Glutamatergic neuron (in vitro differentiated cells): ENCODE measurements around the gene NRL. TPM values are rescaled to one million over a fixed set of nuclear protein-coding genes. Genes with fewer than 3 reads are reported as not detected.

Experiments used
- DNase-seq: peaks from one replicate; pipeline ENCODE4 v3.0.0; 2022
- H3K27ac Mint-ChIP-seq: one replicate; pipeline ENCODE4 v1.8.0; 2020; ENCODE audit warnings: mild to moderate bottlenecking, mixed read lengths, inconsistent platforms; ENCODE audit not compliant: unreplicated experiment
- H3K27me3 Mint-ChIP-seq: one replicate; pipeline ENCODE4 v1.8.0; 2020; ENCODE audit warnings: mild to moderate bottlenecking, moderate library complexity, mixed read lengths, inconsistent platforms; ENCODE audit not compliant: unreplicated experiment
- H3K36me3 Mint-ChIP-seq: one replicate; pipeline ENCODE4 v1.8.0; 2020; ENCODE audit warnings: mild to moderate bottlenecking, mixed read lengths, inconsistent platforms; ENCODE audit not compliant: unreplicated experiment
- H3K4me1 Mint-ChIP-seq: one replicate; pipeline ENCODE4 v1.8.0; 2020; ENCODE audit warnings: mild to moderate bottlenecking, low read depth, mixed read lengths, inconsistent platforms; ENCODE audit not compliant: unreplicated experiment
- H3K4me3 Mint-ChIP-seq: one replicate; pipeline ENCODE4 v1.8.0; 2020; ENCODE audit warnings: mild to moderate bottlenecking, mixed read lengths, inconsistent platforms; ENCODE audit not compliant: unreplicated experiment
- H3K9me3 Mint-ChIP-seq: one replicate; pipeline ENCODE4 v1.8.0; 2020; ENCODE audit warnings: mild to moderate bottlenecking, moderate library complexity, mixed read lengths, inconsistent platforms; ENCODE audit not compliant: unreplicated experiment
- CTCF ChIP-seq: fragments of 200-600 bp; sonication (generic); IDR thresholded peaks from one replicate; pipeline ENCODE4 v1.5.0; 2021; ENCODE audit not compliant: partially characterized antibody, unreplicated experiment
- total RNA-seq: library from RNA; stranded (reverse); fragmentation: NEBNext Ultra II Directional; extraction: Animal tissue kit (Norgen Biotek cat#: 25700); gene quantifications from one replicate; pipeline ENCODE4 v1.2.1, GENCODE V29; 2021; ENCODE audit not compliant: unreplicated experiment

NRL gene
- total RNA-seq, 1 donor from 2014 or later = 3.7 TPM

- peaks cover 4% of the 10 kb centered on the region for H3K36me3 Mint-ChIP-seq
- H3K27ac Mint-ChIP-seq = peak overlapping the region; percentile 100
- H3K9me3 Mint-ChIP-seq = peaks cover 34% of the 10 kb centered on the region
- peak overlapping the region; percentile 94 for H3K4me3 Mint-ChIP-seq
- peaks cover 59% of the 10 kb centered on the region for H3K4me1 Mint-ChIP-seq
- DNase-seq = peak; percentile 87
- peaks cover 29% of the 10 kb centered on the region for H3K27me3 Mint-ChIP-seq
- no peak for TF ChIP-seq CTCF
These were observed 33.6 kb downstream of the NRL start for GRCh38 chr14:24080888-24081738.

DNA sequence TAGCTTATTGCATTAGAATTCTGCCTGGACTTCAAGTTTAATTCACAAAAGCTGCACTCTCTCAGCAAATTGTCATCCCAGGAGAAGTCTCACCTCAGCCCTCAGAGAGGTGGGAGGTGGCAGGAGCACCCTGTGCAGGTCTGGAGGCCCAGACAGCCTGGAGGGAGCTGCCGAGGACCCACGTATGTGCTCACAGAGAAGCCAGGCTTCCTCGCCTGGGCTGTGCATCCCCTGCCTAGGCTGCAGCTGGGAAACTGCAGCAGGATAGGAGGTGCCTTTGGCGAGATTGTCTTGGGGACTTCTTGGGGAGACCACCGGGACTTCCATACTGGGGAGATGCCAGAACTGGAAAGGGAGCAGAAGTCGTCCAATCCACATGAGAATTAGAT lies 34.6 kb downstream of the NRL start:
- H3K27ac Mint-ChIP-seq = peak overlapping the region; percentile 100
- H3K4me1 Mint-ChIP-seq = peaks cover 55% of the 10 kb centered on the region
- peak; percentile 50 for DNase-seq
- H3K9me3 Mint-ChIP-seq = peaks cover 34% of the 10 kb centered on the region
- peak overlapping the region; percentile 94 for H3K4me3 Mint-ChIP-seq
- peaks cover 4% of the 10 kb centered on the region for H3K36me3 Mint-ChIP-seq
- TF ChIP-seq CTCF = no peak
- peaks cover 32% of the 10 kb centered on the region for H3K27me3 Mint-ChIP-seq

GRCh38 chr14:24079491-24080141 lies 35.1 kb downstream of the NRL start:
- Mint-ChIP-seq H3K36me3 (no peaks in the 10 kb centered on the region), H3K27me3 (peaks cover 32% of the 10 kb centered on the region), H3K4me3 (peak overlapping the region; percentile 94), H3K4me1 (peaks cover 52% of the 10 kb centered on the region), H3K9me3 (peaks cover 29% of the 10 kb centered on the region), H3K27ac (peak overlapping the region; percentile 100)
- peak; percentile 88 for DNase-seq
- no peak for TF ChIP-seq CTCF

DNA sequence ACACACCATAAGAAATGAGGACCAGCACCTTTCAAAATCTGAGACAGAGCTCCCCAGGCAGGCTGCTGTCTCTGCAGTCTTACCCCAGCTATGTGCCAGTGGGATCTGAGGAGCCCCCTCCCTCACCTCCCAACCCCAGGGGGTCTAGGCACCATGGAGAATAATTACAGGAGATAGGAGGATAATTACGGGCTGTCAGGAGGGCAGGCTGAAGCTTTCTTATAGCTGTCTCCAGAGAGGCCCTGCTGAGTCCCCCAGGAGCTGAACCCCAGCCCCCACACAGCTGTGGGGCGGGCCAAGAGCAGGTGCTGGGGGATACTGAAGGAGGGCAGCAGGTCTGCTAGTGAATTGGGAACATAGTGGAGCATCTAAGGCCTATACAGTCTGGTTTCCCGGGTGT lies 36.6 kb downstream of the NRL start:
- Mint-ChIP-seq H3K4me1 (peaks cover 49% of the 10 kb centered on the region), H3K4me3 (peak overlapping the region; percentile 79), H3K27ac (peak overlapping the region; percentile 99), H3K27me3 (peaks cover 35% of the 10 kb centered on the region), H3K36me3 (no peaks in the 10 kb centered on the region), H3K9me3 (peaks cover 29% of the 10 kb centered on the region)
- TF ChIP-seq CTCF = no peak
- no peak for DNase-seq

- Mint-ChIP-seq H3K27me3 (peaks cover 35% of the 10 kb centered on the region), H3K9me3 (peaks cover 26% of the 10 kb centered on the region), H3K36me3 (no peaks in the 10 kb centered on the region), H3K27ac (peak overlapping the region; percentile 99), H3K4me3 (no peak overlapping the region), H3K4me1 (peaks cover 40% of the 10 kb centered on the region)
- no peak for TF ChIP-seq CTCF
- DNase-seq = no peak
These were observed 37.7 kb downstream of the NRL start for GRCh38 chr14:24077086-24077485.
